ENCODE results near the gene ANKRD42.

The ANKRD42 gene

GRCh38 chr11:83193315-83194280, at the start of gene ANKRD42:
Gene ANKRD42 (plus strand): TSS chr11:83193712. CDS start chr11:83194671, 959 bp downstream.
- DNase-seq (ENCODE audit: low spot score) = peak; percentile 96

DNA sequence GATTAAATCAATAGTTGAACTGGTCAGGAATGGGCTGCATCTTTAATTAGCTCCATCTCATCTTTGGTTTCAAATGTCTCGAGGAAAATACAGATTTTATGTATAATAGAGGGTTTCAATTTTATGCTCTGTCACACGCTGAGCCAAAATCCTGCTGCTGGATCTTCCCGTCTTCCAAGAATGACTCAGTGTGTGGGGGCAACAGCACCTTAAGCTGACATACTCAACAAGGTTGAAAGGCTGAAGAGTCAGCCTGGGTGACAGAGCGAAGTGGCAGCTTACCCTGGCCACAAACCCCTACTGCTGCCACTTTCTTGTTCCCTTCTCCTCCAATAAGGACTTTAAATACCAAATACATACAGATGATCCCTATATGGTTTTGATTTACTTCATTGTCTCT, 45.6 kb upstream of the ANKRD42 start:
- no peak for DNase-seq (ENCODE audit: low spot score)

DNA sequence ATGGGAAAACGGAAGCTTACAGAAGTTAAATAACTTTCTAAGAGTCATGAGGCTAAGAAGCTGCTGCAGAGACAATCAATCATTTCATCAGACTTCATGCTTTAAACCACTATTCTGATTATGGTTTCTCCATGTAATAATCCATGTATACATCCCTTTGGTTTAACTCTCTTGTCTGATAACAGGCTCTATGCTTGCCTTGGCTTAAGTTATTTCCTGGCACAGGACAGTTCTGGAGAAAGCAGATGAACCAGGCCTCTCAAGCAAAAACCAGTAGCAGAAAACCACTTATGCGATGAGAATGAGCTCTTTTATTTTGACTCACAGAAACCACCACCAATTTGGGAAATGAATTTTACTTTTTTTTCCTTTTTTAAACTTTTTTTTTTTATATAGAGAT, 43.1 kb upstream of the ANKRD42 start:
- no peak for DNase-seq (ENCODE audit: low spot score)

DNA sequence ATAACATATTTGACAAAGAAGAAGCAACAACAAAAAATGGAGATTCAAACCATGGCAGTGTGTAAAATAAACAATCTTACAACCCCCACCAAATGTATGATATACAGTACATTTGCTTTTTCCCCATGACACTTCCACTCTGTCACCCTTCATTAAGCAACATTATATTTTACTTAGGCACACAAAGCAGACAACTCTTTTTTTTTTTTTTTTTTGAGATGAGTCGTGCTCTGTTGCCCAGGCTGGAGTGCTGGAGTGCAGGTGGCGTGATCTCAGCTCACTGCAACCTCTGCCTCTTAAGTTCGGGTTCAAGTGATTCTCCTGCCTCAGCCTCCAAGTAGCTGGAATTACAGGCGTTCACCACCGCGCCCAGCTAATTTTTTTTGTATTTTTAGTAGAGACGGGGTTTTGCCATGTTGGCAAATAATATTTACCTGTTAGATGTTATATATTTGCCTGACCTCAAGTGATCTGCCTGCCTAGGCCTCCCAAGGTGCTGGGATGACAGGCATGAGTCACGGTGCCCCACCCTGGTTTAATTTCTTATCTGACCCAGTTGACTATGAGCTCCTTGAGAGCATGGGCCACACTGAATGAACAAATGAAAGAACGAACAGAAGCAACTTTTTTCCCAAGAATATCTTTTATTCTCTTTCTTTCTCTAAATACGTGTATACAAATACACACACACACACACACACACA, 42.1 kb upstream of the ANKRD42 start:
- peak; percentile 43 for DNase-seq (ENCODE audit: low spot score)

DNA sequence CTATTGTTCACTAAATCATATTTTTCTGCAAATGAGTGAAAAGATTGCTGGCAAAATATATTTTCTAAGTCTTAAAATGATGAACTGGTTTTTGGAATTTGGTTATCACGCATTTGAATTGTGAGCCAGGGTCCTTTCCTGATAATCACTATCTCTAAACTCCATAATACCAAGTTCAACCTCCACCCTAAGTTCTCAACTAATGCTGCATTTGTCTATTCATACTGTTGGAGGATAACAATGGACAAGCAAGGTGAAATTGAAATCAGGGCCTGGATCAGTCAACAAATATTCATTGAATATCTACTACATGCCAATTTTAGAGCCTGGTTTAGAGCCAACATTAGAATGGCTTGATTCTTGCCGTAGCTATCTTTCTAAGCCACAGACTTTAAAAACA, 41.2 kb upstream of the ANKRD42 start:
- no peak for DNase-seq (ENCODE audit: low spot score)

DNA sequence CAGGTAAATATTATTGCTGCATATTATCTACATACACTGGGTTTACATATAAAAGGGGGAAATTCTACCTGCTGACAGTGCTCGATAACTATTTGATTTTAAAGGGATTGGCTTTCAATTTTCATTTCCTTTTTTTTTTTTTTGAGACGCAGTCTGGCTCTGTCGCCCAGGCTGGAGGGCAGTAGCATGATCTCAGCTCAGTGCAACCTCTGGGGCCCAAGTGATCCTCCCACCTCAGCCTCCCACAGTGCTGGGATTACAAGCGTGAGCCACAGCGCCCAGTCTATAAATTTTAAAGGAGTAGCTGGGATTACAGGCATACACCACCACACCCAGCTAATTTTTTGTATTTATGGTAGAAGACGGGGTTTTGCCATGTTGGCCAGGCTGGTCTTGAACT, 39.7 kb upstream of the ANKRD42 start:
- DNase-seq (ENCODE audit: low spot score) = no peak

DNA sequence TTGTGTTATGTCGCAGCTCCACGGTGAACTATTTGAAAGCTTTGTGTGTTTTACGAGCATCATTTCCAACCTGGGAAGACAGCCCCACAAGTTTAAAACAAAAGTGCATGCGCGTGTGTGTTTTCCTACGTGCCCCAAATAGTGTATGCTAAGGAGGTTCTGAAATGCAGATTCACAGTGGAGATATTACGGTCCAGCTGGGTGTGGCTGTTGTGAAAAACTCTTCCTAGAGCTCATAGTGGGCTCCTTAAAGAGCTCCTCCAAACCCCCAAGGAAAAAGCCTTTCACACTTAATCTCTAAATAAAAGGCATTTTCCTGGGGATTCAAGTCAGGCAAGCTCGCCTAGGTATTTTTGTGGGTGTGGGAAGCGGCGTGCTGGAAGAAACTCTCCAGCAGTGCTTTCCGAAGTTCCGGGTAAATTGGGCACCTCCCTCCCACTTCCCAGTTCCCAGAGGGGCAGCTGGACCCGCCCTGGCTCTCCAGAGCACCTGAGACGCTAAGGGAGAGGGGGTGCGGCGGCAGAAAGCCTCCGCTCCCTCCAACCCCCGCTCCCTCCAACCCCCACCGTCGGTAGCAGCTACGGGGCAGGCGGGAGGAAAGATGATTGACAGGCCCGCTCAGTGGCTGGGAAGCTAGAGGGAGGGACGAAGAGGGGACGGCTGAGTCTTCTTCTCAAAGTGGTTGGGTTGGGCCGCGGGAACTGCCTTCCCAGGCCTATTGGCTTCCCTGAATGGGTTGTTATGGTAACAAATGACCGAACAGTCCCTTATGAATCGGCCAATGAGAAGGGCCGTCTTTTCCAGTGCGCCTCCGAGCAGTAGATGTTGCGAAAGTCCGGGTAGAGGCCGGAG, 37.1 kb upstream of the ANKRD42 start:
- peak; percentile 100 for DNase-seq (ENCODE audit: low spot score)

- no peak for DNase-seq (ENCODE audit: low spot score)
These were observed 36.4 kb upstream of the ANKRD42 start, which contains the start of gene PCF11 for GRCh38 chr11:83156996-83157593. Gene PCF11 (plus strand): TSS chr11:83157131. CDS start chr11:83157440, 309 bp downstream.

DNA sequence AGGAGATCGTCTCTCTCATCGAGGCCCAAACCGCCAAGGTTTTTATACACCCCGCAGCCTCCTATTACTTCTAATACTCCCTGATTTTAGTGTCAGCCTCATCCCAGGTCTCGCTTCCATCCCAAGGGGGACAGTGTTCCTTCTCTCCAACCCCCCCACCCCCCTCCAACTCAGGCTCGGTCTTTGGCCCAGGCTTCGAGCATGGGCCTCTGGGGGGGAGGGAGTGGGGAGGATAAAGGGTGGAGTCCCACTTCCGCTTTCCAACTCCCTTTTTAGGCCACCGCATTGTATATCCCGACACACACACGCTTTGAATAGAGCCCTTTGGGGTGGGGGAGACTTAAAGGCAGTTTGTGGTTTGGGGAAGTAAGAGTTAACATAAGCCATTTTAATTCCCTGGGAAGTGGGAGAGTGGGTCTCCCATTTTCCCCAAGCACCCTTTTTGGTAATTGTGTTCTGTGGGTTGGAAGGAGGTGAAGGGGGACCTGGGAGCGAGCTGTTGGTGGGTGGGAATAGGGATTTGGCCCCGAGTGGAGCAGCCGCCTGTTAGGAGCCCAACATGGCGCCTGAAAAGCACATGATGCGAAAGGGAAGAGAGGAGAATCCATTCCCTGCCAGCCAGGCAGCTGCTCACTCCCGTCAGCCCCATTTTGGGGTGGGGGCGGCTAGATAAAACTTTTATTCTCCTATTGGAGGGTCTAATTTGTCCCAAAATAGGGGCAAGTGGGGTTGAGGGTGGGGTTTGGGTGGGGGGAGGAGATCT, 35.7 kb upstream of the ANKRD42 start:
- DNase-seq (ENCODE audit: low spot score) = peak; percentile 83

DNA sequence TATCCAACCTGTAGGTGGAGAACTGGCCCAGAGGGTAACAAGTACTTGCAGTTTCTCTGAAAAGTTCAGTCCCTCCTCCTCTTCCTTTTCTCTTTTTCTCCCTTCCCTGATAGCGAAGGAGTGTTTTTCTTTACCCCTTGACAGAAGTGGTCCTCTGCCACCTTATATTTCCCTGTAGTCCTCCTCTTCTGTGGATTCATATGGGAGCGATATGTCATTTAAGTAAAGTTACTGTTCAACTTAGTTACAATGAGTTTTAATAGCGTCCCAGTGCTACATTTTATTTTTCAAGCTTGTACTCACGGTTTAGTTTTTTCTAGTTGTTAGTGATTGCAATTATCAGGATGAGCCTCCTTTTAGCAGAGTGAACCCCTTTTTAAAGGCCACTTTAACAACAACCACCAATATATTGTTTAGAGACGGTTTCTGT, 35.1 kb upstream of the ANKRD42 start:
- DNase-seq (ENCODE audit: low spot score) = peak; percentile 41

DNA sequence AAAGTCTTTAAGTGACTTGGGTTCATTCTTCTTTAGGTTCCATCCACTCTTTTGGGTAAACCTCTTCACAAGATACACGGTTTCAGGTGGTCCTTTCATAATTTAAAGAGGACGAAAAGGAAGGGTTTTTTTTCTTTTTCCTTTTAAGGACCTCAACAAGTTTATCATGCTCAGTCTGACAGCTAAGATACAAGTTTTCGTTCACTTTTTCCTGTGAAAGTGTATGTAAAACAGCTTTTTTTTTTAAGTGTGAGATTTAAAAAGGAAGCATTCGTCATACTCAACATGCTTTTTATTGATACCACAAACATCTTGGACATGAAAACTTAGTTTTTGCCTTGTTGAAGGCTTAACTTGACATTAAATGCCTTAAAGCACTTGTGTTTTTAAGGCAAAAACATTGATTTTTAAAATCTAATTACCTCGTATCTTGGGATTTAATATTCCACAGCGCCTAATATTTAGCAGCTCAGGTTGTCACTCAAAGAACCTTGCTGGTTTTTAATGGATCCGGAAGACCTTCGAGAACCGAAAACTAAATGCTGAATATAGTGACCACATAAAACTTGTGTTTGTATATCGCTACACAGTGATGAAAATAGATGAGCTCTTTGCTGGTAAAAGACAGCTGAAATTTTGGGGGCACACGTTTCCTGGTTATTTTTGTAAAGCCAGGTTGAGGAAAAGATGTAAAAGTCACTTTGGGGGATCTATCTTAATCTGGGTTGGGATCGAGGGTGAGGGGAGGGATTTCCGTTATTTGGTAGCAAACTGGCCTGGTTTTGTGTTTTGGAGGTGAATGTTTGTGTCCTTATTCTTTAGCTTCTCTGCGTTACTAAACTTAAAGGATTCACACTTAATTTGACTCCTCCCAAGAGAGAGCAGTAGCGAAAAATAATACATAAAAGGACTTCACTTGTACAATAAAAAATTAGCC, 34.3 kb upstream of the ANKRD42 start:
- DNase-seq (ENCODE audit: low spot score) = no peak

DNA sequence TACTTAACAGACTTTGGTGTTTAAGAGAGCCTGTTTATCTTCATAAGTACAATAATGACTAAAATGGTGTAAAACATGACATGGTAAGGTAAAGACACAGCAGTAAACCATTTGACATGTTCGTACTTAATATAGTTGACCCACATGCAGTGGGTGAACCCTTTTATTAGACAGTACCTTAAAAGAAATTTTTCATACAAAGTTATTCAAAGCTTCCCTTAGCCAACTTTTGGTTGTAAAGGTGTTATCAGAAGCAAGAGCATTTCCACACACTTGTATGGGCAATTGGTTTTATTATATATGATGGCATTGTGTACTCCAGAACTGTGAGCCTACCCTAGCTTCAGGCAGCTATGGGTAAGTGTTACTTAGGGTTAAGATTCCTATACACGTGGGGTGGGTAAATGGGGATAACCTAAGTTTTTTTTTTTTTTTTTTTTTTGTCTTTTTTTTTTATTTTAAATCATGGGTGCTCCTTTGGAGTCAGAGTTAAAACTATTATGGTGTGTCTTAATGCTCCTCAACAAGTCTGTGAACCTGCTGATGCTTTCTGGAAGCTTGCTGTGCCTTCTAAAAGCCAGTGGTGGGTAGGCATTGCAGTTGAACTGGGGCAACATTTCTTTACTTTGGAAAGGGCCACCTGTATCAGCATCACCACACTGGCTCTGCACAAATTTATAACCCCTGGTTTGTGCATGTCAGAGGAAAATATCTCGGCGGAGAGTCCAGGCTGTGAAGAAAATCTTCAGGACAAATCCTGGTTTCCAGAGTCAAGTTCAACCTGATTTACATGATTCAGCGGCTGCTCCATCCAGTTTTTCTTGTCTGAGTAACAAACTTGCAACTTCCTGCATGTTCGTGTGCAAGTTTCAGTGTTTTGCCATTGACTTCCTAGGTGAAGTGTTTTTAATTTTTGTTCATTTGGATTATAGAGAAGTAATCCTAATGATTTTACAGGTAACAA, 33.3 kb upstream of the ANKRD42 start:
- no peak for DNase-seq (ENCODE audit: low spot score)

DNA sequence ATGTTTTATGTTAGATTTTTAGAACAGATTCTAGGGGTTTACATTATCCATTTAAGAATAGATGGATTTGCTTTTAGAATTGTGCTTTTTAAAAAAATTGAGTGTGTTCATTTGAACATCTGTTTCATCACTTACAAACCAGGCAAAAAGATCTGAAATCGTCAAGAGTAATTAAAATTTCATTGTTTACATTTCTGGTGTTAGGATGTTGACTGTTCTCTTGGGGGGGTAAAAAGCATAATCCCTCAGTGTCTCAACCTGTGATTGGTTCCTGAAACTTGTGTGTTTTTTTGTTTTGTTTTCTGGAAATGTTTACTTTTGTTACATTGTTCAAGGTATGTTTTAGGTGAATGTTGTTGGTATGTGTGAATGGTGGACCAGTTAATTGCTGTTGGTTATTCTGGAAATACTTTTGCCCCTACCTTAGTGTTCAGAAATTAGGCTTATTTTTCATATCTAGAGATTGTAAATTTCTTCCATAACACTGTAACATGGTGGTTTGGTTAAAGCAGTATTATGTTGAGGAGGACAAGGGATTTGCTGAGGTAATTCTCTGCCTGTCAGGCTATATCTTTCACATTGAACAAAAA, 31.8 kb upstream of the ANKRD42 start:
- DNase-seq (ENCODE audit: low spot score) = no peak

DNA sequence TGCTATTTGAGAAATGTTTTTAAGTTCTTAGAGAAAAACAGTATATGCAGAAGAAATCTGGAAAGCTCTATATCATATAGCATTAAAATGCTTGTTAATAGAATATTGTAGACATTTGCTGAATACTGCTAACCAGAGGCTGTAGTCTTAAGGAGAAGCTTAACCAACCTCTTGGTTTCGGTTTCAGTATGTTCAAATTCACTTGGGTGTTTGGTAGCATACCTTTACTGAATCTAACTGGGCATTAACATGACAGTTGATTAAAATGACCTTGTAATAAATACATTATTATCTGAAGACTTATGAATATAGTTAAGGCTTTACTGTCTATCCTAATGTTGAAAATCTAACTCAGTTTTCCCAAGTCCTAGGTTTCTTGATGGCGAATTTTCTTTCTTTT, 31.1 kb upstream of the ANKRD42 start:
- DNase-seq (ENCODE audit: low spot score) = no peak

DNA sequence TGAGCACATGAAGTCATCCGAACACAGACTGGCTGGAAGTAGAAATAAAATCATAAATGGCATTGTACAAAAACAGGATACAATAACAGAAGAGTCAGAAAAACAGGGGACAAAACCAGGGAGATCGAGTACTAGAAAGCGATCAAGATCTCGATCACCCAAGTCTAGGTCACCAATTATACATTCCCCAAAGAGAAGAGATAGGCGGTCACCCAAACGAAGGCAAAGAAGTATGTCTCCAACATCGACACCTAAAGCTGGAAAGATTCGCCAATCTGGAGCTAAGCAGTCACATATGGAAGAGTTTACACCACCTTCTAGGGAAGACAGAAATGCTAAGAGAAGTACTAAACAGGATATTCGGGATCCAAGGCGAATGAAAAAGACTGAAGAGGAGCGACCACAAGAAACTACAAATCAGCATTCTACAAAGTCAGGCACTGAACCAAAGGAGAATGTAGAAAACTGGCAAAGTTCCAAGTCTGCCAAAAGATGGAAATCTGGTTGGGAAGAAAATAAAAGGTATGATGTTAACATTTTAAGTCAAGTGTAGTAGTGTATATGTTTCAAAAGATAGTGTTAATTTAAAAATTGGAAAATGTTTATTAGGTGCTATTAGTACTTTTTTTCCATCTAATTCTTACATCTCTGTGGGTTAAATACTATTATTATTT, 27.2 kb upstream of the ANKRD42 start:
- DNase-seq (ENCODE audit: low spot score) = no peak

DNA sequence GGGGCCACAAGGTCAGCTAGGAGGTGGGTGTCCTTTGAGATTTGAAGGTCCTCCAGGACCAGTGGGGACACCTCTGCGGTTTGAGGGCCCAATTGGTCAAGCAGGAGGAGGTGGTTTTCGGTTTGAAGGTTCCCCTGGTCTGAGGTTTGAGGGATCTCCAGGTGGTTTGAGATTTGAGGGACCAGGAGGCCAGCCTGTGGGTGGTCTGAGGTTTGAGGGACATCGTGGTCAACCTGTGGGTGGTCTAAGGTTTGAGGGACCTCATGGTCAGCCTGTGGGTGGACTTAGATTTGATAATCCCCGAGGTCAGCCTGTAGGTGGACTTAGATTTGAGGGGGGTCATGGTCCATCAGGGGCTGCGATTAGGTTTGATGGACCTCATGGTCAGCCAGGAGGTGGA, 24.8 kb upstream of the ANKRD42 start:
- DNase-seq (ENCODE audit: low spot score) = no peak

GRCh38 chr11:83170865-83171264, 22.6 kb upstream of the ANKRD42 start:
- no peak for DNase-seq (ENCODE audit: low spot score)

DNA sequence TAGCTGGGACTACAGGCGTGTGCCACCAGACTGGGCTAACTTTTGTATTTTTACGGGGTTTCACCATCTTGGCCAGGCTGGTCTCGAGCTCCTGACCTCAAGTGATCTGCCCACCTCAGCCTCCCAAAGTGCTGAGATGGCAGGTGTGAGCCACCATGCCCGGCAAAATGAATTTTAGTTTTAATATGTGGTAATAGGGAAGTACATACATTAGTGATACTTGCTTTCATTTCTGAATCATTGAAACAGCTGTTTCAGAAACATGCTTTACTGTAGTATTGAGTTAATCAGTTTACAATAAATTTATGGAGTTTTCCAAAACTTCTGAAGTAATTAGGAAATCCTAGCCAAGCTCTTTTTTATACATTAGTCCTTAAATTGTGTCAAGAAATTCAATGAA, 21.0 kb upstream of the ANKRD42 start:
- DNase-seq (ENCODE audit: low spot score) = no peak

All from SW480 (cell line).